Trophoblast cell (in vitro differentiated cells and primary cell): ENCODE results near the gene C12orf54.

Experiments
- DNase-seq, 2 donors: peaks; one replicate each; pipeline ENCODE4 v3.0.0-alpha.2; 2016
- H2AFZ ChIP-seq: 2 replicates; pipeline ENCODE4 v1.6.1; 2013; ENCODE audit warnings: low read length, moderate library complexity, mild to moderate bottlenecking; ENCODE audit not compliant: insufficient read depth, poor library complexity
- H2AK5ac ChIP-seq: 2 replicates; pipeline ENCODE4 v1.6.1; 2013; ENCODE audit warnings: mild to moderate bottlenecking, low read length
- H2BK120ac ChIP-seq: 2 replicates; pipeline ENCODE4 v1.6.1; 2013; ENCODE audit warnings: low read length, mild to moderate bottlenecking, moderate library complexity; ENCODE audit not compliant: insufficient read depth, poor library complexity
- H2BK12ac ChIP-seq: 2 replicates; pipeline ENCODE4 v1.6.1; 2013; ENCODE audit warnings: mild to moderate bottlenecking, low read length, moderate library complexity
- H2BK5ac ChIP-seq: 2 replicates; pipeline ENCODE4 v1.6.1; 2013; ENCODE audit warnings: low read length, low read depth, moderate library complexity, mild to moderate bottlenecking; ENCODE audit not compliant: poor library complexity
- H3K14ac ChIP-seq: 2 replicates; pipeline ENCODE4 v1.6.1; 2013; ENCODE audit warnings: mild to moderate bottlenecking, low read length
- H3K18ac ChIP-seq: 2 replicates; pipeline ENCODE4 v1.6.1; 2013; ENCODE audit warnings: mild to moderate bottlenecking, low read length
- H3K23ac ChIP-seq: 2 replicates; pipeline ENCODE4 v1.6.1; 2013; ENCODE audit warnings: low read length
- H3K27ac ChIP-seq: 2 replicates; pipeline ENCODE4 v1.5.1; 2013; ENCODE audit warnings: low read depth, mild to moderate bottlenecking, inconsistent platforms, low read length, moderate library complexity
- H3K27me3 ChIP-seq: 2 replicates; pipeline ENCODE4 v1.6.1; 2013; ENCODE audit warnings: inconsistent platforms, mild to moderate bottlenecking, low read length, moderate library complexity; ENCODE audit not compliant: insufficient read depth
- H3K36me3 ChIP-seq, 2 experiments: 1 replicate in 1 of 2; 2 replicates in 1 of 2; pipeline ENCODE4 v1.6.1; 2013; ENCODE audit warnings: low read length in 2 of 2, mild to moderate bottlenecking in 2 of 2, moderate library complexity in 1 of 2; ENCODE audit not compliant: insufficient read depth in 2 of 2, control insufficient read depth in 1 of 2
- H3K4ac ChIP-seq: 2 replicates; pipeline ENCODE4 v1.6.1; 2013; ENCODE audit warnings: low read depth, mild to moderate bottlenecking, low read length, moderate library complexity
- H3K4me1 ChIP-seq, 2 experiments: 1 replicate in 1 of 2; 2 replicates in 1 of 2; pipeline ENCODE4 v1.6.1; 2013; ENCODE audit warnings: low read length in 2 of 2, mild to moderate bottlenecking in 2 of 2, moderate library complexity in 1 of 2; ENCODE audit not compliant: insufficient read depth in 2 of 2, control insufficient read depth in 1 of 2
- H3K4me2 ChIP-seq: 2 replicates; pipeline ENCODE4 v1.6.1; 2013; ENCODE audit warnings: inconsistent platforms, mild to moderate bottlenecking, low read length, moderate library complexity
- H3K4me3 ChIP-seq: 2 replicates; pipeline ENCODE4 v1.5.1; 2013; ENCODE audit warnings: mild to moderate bottlenecking, low read depth, low read length, inconsistent platforms
- H3K79me1 ChIP-seq: one replicate; pipeline ENCODE4 v1.6.1; 2013; ENCODE audit warnings: low read length
- H3K79me2 ChIP-seq: 2 replicates; pipeline ENCODE4 v1.6.1; 2013; ENCODE audit warnings: low read length, mild to moderate bottlenecking; ENCODE audit not compliant: control insufficient read depth, insufficient read depth, poor library complexity
- H3K9ac ChIP-seq: 2 replicates; pipeline ENCODE4 v1.6.1; 2013; ENCODE audit warnings: mild to moderate bottlenecking, low read length
- H3K9me3 ChIP-seq: 2 replicates; pipeline ENCODE4 v1.6.1; 2013; ENCODE audit warnings: low read depth, mild to moderate bottlenecking, control low read depth, inconsistent platforms, low read length; ENCODE audit not compliant: insufficient read depth
- H4K12ac ChIP-seq: 2 replicates; pipeline ENCODE4 v1.6.1; 2013; ENCODE audit warnings: low read depth, mild to moderate bottlenecking, low read length, moderate library complexity
- H4K8ac ChIP-seq: 2 replicates; pipeline ENCODE4 v1.6.1; 2013; ENCODE audit warnings: low read depth, mild to moderate bottlenecking, low read length, moderate library complexity
- H4K91ac ChIP-seq: one replicate; pipeline ENCODE4 v1.6.1; 2013; ENCODE audit warnings: low read depth, mild to moderate bottlenecking, low read length, moderate library complexity
- WGBS: extraction: QIAGEN DNeasy Blood & Tissue Kit; methylation state at CpG from one replicate; pipeline ENCODE4 v1.1.7; 2013; ENCODE audit warnings: missing lambda C conversion rate; ENCODE audit not compliant: insufficient read length, insufficient coverage; ENCODE audit errors: extremely low coverage; 5-methylcytosine and 5-hydroxymethylcytosine counted together

C12orf54 gene

DNA sequence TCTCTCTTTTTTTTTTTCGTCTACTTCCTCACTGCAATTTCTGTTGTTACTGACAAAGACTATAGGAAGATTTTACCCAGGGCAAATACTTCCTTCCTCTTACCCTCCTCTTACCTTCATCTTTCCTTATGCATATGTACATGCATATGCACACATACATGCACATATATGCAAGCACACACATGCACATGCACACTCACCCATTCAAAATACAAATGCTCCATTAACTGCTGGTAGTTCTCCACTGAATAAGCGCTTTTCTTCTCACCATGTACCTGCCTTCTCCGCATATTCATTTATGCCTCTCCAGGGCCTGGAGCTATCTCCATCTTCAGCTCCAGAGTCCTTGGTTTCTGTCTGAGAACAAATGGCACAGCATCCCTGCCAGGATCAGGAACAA lies 632 bp downstream of the C12orf54 start:
- no peak for DNase-seq
- Histone ChIP-seq H3K27me3 (no peaks in the 10 kb centered on the region), H3K79me2 (no peaks in the 10 kb centered on the region), H3K4me1 (no peaks in the 10 kb centered on the region), H3K4ac (no peak overlapping the region), H4K12ac (no peak overlapping the region), H2AFZ (no peak overlapping the region), H3K23ac (no peak overlapping the region), H2AK5ac (no peak overlapping the region), H3K27ac (no peak overlapping the region), H3K18ac (no peak overlapping the region), H3K4me3 (no peak overlapping the region), H3K36me3 (no peaks in the 10 kb centered on the region), H4K91ac (no peak overlapping the region), H3K9me3 (peaks cover 9% of the 10 kb centered on the region), H3K9ac (no peak overlapping the region), H2BK120ac (no peak overlapping the region), H4K8ac (no peak overlapping the region), H3K79me1 (no peaks in the 10 kb centered on the region), H3K14ac (no peak overlapping the region), H2BK12ac (no peak overlapping the region), H3K4me2 (no peak overlapping the region), H2BK5ac (no peak overlapping the region)
- no CpG with 5 or more reads among the region's 3 CpGs for WGBS

DNA sequence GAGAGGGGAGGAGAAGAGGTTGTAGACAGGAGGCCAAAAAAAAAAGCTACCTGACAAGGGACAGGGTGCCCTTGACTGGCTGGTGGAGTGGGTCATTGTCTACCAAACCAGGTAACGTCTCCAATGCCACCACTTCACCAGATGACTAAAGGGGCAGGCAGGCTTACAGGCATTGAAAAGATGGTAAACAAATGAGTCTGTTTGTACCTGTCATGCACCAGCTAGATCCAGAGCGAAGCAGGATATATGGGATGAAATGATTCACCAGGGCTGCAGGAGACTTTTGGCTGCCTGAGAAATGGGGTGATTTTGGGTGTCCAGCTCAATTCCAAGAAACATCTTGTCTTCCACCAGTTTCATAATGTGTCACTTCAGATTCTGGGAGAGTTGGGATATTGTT lies 4.0 kb downstream of the C12orf54 start:
- H2AK5ac ChIP-seq: no peak overlapping the region
- H3K4ac ChIP-seq: no peak overlapping the region
- no peaks in the 10 kb centered on the region for H3K36me3 ChIP-seq
- H3K9me3 ChIP-seq: peaks cover 10% of the 10 kb centered on the region
- H2BK5ac ChIP-seq: no peak overlapping the region
- H2AFZ ChIP-seq: no peak overlapping the region
- no peak overlapping the region for H2BK120ac ChIP-seq
- no peak overlapping the region for H3K23ac ChIP-seq
- no peak overlapping the region for H4K8ac ChIP-seq
- H4K12ac ChIP-seq: no peak overlapping the region
- no peaks in the 10 kb centered on the region for H3K79me1 ChIP-seq
- H3K79me2 ChIP-seq: no peaks in the 10 kb centered on the region
- H3K4me1 ChIP-seq: no peaks in the 10 kb centered on the region
- H3K4me2 ChIP-seq: no peak overlapping the region
- H3K18ac ChIP-seq: no peak overlapping the region
- DNase-seq: no peak
- no peak overlapping the region for H2BK12ac ChIP-seq
- no CpG with 5 or more reads among the region's 2 CpGs for WGBS
- H3K27me3 ChIP-seq: no peaks in the 10 kb centered on the region
- H3K27ac ChIP-seq: no peak overlapping the region
- no peak overlapping the region for H3K14ac ChIP-seq
- no peak overlapping the region for H3K4me3 ChIP-seq
- no peak overlapping the region for H3K9ac ChIP-seq
- H4K91ac ChIP-seq: no peak overlapping the region

DNA sequence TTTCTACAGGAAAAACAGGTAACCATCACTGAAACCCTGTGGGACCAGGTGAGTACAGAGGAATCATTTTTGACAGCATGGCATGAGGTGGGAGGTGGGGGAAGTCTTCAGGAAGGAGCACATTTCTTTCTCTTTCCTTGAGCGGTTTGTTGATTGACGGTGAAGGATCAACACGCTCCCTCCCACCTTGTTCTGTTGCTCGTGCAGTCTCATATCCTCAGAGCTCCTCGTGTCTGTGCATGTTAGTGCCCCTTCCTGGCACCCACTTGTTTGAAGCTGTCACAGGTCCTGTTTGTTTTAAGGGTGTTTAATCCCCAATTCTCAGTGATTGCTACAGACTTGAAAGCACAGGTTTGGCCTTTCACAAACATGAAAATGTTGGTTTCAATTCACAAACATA lies 4.4 kb downstream of the C12orf54 start:
- Histone ChIP-seq H3K4ac (no peak overlapping the region), H3K4me3 (no peak overlapping the region), H3K9ac (no peak overlapping the region), H2AK5ac (no peak overlapping the region), H2BK12ac (no peak overlapping the region), H3K18ac (no peak overlapping the region), H4K12ac (no peak overlapping the region), H3K27me3 (no peaks in the 10 kb centered on the region), H3K23ac (no peak overlapping the region), H3K4me2 (no peak overlapping the region), H2AFZ (no peak overlapping the region), H3K27ac (no peak overlapping the region), H3K14ac (no peak overlapping the region), H3K36me3 (no peaks in the 10 kb centered on the region), H4K91ac (no peak overlapping the region), H3K79me2 (no peaks in the 10 kb centered on the region), H4K8ac (no peak overlapping the region), H2BK120ac (no peak overlapping the region), H3K79me1 (no peaks in the 10 kb centered on the region), H2BK5ac (no peak overlapping the region), H3K4me1 (no peaks in the 10 kb centered on the region), H3K9me3 (peaks cover 7% of the 10 kb centered on the region)
- no peak for DNase-seq
- no CpG with 5 or more reads among the region's 5 CpGs for WGBS

DNA sequence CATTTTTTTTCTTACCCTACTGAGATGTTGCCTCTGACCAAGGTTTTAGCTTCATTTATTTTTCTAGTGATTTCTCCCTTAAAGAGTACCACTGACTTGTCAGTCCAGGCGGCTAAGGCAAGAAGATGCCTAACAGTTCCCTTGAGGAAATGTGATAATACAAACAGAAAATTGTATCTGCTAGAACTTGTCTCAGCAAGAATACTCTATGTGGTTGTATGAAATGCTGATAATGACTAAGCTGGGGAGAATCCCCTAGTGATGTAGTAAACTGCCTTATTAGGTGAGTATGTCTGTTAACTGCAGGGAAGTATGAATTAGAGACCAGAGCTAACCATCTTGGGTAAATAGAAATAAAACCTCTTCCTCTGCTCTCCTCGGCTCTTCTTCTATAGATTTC lies 6.7 kb downstream of the C12orf54 start:
- Histone ChIP-seq H3K27me3 (no peaks in the 10 kb centered on the region), H4K91ac (no peak overlapping the region), H3K14ac (no peak overlapping the region), H4K12ac (no peak overlapping the region), H2AFZ (no peak overlapping the region), H3K4ac (no peak overlapping the region), H2AK5ac (no peak overlapping the region), H3K23ac (no peak overlapping the region), H3K18ac (no peak overlapping the region), H2BK120ac (no peak overlapping the region), H3K4me3 (no peak overlapping the region), H4K8ac (no peak overlapping the region), H3K79me1 (no peaks in the 10 kb centered on the region), H2BK12ac (no peak overlapping the region), H3K4me1 (no peaks in the 10 kb centered on the region), H3K9ac (no peak overlapping the region), H3K36me3 (no peaks in the 10 kb centered on the region), H3K9me3 (peaks cover 12% of the 10 kb centered on the region), H3K4me2 (no peak overlapping the region), H3K27ac (no peak overlapping the region), H2BK5ac (no peak overlapping the region), H3K79me2 (no peaks in the 10 kb centered on the region)
- DNase-seq: no peak
- no CpG with 5 or more reads among the region's 2 CpGs for WGBS
